GM21515 (cell line): ENCODE results near the gene ANTKMT.

Experiments used
- ATAC-seq: cut with Tn5 transposase; IDR thresholded peaks from one replicate; pipeline ENCODE4 v1.9.1; 2021; ENCODE audit not compliant: unreplicated experiment

ANTKMT gene

DNA sequence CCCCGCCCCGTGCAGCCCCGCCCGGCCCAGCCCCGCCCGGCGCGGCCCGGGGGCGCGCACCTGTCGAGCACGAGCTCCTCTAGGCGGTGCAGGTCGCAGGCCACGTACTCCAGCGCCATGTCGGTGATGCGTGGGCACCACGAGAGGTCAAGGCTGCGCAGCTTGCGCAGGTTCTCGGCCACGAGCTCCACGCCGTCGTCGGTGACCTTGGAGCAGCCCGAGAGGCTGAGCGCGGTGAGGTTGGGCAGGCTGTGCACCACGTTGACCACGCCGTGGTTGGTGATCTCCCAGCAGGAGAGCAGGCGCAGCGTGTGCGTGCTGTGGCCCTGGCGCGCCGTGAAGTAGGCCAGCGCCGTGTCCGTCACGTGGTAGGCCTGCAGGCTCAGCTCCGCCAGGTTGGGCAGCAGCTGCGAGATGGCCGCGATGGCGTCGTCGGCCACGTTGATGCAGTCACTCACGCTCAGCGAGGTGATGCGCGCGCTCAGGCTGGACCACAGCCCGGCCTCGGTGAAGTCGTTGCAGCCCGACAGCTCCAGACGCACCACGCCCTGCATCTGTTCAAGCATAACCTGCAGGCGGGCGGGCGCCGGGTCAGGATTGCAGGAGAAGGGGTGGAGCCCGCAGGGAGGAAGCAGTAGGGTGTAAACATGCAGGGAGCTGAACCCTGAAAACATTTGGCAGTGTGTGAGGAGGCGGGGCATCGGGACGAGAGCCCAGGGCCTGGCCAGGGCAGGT lies 25.4 kb upstream of the ANTKMT start:
- ATAC-seq, result no peak

DNA sequence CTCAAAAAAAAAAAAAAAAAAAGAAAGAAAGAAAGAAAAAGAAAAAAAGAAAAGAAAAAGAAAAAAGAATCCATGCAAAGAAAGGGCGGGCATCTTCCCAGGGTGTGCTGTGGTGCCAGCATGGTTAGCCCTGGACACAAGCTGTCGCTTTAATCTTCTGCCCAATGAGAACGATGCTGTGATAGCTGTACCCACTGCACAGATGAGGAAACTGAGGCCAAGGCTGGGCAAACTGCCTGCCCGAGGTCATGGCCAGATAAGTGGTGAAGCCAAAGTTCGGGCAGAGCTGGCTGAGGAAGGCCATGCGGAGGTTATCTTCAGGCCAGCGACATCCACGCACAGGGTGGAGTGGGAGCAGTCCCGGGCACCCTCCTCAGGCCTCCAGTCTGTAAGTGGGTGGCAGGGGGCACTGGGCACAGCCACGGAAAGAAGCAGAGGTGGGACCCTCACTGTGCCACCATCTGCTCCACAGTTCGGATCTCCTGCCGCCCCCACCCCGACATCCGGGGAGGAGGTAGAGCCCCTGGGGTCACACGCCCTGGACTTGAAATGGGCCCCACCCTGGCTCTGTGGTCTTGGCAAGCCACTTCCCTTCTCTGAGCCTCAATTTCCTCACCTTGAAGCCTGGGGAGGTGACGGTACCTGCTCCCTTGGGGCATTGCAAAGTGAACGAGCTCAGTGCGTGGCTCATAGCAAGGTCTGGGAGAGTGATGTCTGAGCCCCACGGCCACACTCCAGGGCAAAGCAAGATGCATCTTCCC lies 21.9 kb upstream of the ANTKMT start:
- no peak for ATAC-seq

DNA sequence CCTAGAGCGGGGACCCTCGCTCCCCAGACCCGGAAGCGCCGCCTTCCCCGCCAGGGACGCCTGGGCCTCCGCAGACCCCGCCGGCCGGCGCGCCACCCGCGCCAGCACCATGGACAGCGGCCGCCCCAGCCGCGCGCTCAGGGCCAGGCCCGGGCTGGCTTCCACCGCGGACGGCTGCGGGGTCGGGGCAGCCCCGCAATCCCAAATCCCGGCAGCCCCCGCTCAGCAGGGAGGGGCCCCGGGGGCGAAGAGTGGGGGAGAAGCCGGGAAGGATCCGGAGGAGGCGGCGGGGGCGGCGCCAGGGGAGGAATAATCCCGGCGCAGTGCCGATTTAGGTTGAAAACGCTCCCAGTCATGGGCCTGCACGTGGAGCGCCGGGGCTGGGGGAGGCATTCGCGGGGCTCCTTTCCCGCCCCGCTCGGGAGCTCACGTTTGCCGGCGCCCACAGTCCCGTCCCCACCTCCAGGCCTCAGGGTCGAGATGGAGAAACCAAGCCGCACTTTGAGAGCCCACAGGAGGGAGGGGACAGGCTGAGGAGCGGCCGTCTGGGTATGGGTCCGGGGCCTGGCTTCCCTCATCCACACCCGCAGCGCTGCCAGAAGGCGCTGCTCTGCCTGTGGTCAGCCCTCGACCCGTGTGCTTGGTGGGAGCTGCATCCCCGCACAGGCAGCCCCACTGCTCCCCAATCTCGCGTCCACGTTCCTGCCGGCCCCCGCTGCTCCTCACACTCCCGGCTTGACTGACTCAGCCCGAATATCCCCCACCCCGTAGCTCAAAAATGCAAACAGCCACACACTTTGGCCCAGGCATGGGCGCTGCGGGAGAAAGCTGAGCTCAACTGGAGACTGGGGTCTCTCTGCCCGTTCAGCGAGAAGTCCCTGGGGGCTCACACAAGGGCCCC lies 20.0 kb upstream of the ANTKMT start:
- no peak for ATAC-seq

DNA sequence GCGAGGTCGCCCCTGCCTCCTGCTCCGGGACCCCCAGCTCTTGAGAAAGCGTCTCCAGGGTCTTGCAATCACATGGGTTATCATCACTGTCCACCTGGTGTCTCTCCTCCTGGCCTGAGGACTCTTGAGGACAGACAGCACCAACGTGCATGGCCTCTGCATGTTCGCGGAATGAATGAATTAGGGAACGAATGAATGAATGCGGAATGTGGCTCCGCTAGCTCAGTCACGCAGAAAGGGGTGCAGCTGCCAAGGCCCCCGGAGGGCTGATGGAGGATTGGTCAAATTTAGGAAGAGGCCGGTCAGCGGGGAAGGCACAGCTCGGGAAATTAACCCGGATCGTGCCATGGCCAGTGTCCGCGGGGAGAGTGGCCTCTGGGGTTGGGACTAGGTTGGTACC lies 18.6 kb upstream of the ANTKMT start:
- no peak for ATAC-seq

DNA sequence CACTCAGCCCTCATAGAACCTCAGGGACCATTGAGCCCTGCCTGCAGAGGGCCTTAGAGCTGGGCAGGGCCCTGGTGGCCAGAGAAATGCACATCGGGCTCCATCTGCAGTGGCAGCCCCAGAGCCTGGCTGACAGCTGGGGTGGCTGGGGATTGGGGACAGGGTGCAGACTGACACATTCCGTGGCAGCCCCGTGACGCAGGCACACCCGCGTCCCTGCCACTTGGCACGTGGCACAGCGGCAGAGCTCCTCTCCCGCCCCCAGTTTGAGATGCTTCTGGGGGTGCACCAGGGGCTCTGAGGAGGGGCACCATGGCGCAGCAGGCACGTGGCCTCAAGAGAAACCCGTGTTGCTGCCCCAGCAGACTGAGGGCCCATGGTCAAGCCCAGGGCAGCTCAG lies 17.5 kb upstream of the ANTKMT start:
- ATAC-seq, result no peak

DNA sequence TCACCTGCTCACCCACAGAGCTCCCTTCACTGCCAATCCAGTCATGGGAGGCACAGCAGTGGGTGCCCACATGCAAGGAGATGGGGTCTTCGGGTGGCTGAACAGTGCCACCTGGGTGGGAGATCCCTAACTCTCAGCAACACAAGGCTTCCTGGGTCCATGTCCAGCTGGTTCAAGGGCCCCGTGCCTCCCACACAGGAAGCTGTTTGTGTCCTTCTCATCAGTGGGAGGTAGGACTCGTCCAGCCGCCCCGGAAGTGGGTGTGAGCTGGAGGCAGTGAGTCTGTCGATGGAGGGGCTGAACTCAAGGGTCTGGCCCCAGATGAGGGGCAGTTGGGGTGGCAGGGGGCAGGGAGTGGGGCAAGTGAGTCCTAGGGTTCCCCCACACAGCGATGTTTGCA lies 16.9 kb upstream of the ANTKMT start:
- ATAC-seq, result no peak

DNA sequence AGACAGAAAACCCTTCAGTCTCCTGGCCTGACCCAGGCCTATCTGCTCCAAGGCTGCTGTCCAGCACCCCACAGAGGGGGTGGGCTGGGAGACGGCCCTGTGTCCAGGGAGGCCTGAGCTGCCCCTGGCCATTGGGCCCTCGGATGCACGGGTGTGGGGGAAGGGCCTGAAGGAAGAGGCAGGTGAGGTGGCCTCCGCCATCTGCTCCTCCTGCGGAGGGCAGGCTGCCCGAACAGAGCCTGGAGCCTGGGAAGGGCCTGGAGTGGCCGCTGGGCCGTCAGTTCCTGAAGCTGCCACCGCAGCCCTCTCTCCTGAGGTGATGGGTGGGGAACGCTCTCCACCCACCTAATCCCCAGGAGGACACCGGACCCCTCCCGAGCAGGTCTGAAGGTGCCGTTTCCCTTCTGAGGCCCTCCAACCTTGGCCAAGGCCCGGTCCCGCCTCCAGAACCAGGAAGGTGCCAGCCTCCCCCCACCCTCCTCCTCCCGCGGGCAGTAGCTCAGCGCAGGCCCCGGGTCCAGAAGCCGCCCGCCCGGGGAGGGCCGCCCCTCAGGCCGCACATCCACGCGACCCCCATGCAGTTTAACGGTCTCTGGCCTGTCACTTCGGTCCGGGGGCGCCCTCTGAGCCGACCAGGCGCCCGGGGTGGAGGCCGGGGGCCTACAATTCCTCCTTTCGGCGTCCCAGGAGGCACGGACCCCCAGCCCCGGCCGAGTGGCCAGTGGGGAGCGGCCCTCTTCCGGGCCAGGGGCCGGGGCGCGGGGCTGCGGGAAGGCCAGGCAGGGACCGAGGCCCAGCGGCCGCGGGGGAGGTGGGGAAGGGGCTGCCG lies 16.2 kb upstream of the ANTKMT start:
- no peak for ATAC-seq

DNA sequence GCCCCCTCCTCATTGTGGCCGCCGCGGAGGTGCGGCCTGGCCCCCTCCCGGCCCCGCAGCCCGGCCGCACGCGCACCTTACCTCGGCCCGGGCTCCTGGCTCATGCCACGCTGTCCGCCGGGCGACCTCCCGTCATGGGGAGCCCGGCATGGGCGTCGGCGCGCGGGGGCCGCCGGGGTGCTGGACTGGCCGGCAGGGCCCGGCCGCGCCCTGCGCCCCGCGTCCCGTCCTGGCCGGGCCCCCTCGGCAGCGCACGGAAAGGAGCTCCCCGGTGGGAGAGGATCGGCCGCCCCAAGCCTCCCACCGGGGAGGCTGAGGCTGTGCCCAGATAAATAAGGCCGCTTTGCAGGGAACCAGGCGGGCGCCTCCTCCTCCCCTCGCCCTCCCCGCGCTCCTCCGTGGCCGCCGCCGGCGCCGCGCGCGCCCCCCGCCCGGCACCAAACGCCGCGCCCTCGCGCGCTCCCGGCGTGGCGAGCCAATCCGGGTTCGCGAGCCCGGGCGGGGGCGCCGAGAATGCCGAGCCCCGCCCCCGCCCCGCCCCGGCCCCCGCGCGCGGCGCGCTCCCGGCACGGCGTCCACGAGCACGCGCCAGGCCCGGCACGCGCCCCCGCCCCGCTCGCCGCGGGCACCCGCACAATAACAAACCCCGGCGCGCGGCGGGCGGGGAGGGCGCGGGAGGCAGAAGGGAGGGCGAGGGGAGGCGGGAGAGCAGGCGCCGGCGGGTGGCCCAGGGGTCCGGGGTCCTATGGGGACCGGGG lies 15.3 kb upstream of the ANTKMT start, which contains the start of gene FBXL16:
Gene FBXL16, minus strand, starts transcription at position 371 of the 758 bp plus-strand sequence. CDS start 8,396 bp downstream, outside the sequence.
- no peak for ATAC-seq

DNA sequence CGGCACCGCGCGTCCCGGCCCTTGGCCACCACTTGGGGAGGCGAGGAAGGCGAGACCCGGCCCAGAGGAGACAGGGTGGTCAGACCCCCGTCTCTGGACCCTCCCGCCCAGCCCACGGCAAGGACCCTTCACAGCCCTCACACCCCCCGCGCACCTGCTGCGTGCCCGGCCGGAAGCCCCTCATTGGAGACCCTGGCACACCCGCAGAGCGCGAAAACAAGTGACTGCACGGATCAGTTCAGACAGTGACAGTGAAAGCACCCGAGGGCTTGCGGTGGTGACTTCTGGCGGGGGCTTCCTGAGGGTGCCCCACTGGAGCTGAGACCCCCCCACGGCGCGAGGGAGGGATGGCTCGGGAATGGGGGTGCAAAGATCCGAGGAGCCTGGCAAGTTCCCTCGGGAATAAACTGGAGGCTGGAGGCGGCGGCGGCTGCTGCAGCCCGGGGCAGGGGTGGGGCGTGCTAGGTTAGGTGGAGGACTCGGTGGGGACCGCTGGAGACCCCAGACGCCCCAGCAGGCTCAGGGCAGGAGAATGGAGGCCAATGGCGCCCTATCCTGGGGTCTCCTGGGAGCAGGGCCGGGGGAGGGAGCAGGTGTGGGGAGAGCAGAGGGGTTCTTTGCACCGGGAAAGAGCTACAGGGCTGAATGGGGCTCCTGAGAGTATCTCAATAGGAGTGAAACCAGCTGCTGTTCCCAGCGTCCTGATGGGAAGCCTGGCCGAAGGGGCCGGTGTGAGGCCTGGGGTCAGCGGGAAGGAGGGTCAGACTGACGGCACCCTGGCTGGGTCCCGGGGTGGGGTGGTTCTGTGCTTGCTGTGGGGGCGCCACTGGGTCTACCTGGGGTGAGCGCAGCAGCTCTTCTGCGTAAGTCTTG lies 14.5 kb upstream of the ANTKMT start:
- ATAC-seq, result no peak

DNA sequence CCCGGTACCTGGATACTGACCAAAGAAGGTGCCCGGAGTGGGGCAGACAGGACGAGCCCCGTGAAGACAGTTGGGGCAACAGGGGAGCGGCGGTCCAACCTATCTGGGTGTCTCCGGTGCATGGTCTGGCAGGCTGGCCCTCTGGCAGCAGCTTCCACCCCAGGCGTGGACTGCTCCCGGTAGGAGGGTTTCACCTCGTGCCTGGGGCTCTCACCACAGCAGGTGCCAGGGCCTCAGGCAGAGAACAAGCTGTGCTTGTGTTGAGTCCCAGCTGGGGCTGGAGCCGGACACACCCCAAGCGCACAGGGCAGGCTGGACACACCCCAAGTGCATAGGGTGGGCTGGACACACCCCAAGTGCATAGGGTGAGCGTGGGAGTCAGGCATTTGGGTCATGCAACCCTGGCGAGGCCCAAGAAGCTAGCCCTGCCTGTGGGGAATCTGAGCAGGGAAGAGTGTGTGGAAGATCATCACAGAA lies 13.8 kb upstream of the ANTKMT start:
- ATAC-seq, result no peak

DNA sequence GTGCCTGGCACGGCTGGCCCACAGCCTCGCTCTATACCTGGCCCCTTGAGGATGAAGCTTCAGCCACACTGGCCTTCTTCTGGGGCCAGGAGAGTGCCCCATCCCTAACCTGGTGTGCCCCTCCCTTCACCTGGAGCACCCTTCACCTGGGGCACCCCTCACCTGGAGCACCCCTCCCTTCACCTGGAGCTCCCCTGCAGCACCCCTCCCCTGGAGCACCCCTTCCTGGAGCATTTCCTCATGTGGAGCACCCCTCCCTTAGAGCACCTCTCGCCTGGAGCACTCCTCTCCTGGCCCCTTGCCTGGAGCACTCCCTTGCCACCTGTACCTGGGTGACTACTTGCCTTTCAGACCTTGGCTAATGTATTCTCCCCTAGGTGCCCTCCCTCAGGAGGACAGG lies 12.9 kb upstream of the ANTKMT start:
- no peak for ATAC-seq

DNA sequence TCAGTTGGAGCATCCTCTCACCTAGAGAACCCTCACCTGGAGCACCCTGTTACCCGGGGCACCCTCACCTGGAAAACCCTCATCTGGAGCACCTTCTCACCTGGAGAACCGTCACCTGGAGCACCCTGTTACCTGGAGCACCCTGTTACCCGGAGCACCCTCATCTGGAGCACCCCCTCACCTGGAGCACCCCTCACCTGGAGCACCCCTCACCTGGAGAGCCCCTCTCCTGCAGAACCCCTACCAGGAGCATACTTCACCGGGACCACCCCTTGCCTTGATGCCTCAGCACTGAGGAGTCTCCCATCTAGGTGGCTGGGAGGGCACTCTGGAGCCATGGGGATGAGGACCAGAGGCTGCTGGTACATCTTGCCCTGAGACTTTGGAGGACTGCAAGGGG lies 12.0 kb upstream of the ANTKMT start:
- ATAC-seq, result no peak

DNA sequence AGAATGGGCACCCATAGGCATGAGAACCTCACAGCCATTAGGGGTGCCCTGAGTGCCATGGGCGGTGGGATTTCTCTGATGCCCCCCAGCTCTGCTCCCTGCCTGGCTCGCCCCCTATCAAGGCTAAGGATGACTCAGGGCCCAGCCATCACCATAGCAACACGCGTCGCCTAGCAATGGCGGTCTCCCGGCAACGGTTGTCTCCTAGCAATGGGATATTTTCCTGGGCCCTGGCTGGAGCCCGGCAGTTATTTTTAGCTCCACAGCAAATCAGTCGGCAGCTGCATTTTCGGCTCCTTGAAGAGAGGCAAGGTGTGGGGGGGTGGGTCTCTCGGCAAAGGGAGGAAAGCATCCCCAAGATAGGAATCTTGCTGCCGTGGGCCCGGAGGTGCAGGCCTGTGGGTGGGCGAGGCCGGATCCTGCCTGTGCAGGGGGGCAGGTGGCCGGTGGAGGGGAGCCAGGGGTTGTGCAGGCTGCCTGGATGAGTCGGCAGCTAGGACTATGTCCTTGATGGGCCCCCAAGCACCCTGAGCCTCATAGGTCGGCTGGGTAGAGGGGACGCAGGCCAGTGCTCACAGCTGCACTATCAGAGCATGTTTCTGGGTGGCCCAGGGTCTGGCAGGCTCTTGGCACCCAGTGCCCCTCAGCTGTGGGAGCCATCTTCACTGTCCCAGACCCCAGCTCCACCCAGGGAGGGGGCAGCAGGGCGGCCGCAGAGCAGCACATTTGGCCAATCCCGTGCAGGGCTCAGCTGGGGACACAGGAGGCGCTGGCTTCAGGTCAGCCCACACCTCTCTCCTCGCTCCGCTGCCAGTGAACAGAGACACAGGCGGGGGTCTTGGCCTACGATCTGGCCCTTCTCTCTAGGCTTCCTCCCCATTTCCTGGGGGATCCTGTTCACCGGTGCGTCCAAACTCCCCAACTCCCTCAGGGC lies 11.1 kb upstream of the ANTKMT start:
- no peak for ATAC-seq

DNA sequence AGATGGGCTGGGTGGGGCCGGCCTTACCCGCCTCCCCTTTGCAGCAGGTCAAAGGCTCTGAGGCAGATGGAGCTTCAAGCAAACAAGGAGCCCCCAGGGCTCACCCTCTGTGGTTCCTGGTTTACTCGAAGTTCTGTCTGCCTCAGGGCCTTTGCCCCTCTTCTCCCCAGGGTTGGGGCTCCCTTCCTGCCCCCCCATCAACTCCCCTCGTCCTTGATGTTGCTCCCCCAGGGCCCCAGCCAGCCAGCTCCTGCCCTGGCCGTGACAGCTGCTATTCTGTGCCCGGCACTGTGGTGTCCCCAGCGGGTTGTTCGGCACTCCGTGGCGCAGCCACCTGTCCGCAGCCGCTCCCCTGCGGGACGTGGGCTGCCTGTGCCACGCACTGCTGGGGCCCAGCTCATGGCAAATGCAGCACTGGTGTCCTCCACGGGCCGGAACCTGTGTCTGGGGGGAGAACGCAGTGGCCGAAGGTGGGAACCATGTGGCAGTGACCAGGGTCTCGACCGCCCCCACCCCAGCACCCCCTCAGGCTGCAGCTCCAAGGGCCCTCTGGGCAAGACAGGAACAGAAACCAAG lies 10.4 kb upstream of the ANTKMT start:
- no peak for ATAC-seq

DNA sequence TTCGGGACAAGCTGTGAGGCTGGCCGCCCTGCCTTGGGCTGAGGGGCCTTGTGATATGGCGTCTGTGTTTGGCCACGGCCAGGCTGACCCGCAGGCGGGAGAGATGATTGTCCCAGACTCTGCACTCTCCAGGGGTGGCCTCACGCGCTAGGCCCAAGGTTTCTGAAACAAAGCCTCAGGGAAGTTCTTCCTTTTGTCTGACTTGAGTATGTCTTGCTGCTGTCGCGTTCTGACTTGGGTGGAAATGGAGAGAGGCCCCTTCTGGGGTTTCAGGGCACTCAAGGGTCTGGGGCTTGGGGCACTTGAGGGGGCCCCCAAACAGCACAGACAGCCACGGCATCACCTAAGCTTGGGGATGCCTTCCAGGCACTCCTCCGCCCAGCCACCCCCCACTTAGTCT lies 9.9 kb upstream of the ANTKMT start:
- ATAC-seq, result no peak

DNA sequence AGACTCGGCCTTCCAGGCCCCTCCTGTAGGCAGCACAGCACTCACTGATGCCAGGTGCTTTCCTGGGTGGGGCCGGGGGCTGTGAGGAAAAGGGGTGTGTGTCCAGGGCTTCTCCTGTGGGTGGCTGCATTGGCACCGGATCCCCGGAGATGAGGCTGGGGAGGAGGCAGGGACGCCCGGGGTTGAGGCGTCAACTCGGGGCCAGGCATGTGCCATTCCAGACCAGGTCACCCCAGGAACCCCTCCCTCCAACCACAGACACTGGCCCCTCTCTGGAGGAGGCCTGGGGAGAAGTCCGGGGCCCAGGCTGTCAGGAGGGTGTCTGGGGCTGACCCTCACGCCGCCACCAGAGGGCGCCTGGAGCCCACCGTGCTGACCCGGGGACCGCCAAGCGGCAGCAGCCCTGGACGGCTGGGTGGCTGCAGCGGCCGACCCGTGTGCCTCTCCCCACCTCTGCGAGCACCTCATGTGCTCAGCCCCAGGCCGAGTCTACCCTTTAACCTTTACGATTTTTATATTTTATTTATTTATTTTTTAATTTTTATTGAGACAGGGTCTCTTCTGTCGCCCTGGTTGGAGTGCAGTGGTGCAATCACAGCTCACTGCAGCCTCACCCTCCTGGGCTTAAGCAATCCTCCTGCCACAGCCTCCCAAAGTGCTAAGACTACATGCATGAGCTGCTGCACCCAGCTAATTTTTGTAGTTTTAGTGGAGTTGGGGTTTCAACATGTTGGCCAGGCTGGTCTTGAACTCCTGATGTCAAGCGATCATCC lies 9.2 kb upstream of the ANTKMT start:
- no peak for ATAC-seq
